HG03196 (cell line): ENCODE results near the gene PDZK1.
"Not testable (repeated sequence)": the region's sequence is repeated elsewhere in the genome, so short reads cannot be mapped to it uniquely, and the experiment has no call there.

Experiments
- ATAC-seq: cut with Tn5 transposase; IDR thresholded peaks from one replicate; pipeline ENCODE4 v1.9.1; 2021; ENCODE audit not compliant: unreplicated experiment

Gene PDZK1

GRCh38 chr1:145711213-145711651 is 4.1 kb upstream of the PDZK1 start:
- ATAC-seq = no peak

GRCh38 chr1:145710291-145711027 is 3.3 kb upstream of the PDZK1 start:
- ATAC-seq = no peak

- ATAC-seq = no peak
Observed at GRCh38 chr1:145708063-145708462, 895 bp upstream of the PDZK1 start.

GRCh38 chr1:145706086-145706664 is 993 bp downstream of the PDZK1 start:
- ATAC-seq = no peak

- no peak for ATAC-seq
Observed at GRCh38 chr1:145705622-145706021, 1.5 kb downstream of the PDZK1 start.

GRCh38 chr1:145702826-145703225 is 4.3 kb downstream of the PDZK1 start:
- no peak for ATAC-seq

- ATAC-seq = no peak
Observed at GRCh38 chr1:145702052-145702451, 5.1 kb downstream of the PDZK1 start.

- ATAC-seq = no peak
Observed at GRCh38 chr1:145701306-145701862, 5.8 kb downstream of the PDZK1 start.

- ATAC-seq = no peak
Observed at GRCh38 chr1:145696630-145696960, 10.6 kb downstream of the PDZK1 start.

GRCh38 chr1:145695821-145696629 is 11.1 kb downstream of the PDZK1 start:
- no peak for ATAC-seq

GRCh38 chr1:145692785-145693443 is 14.3 kb downstream of the PDZK1 start:
- no peak for ATAC-seq

GRCh38 chr1:145690587-145691558 is 16.3 kb downstream of the PDZK1 start:
- peak; percentile 76 for ATAC-seq

- ATAC-seq = no peak
Observed at GRCh38 chr1:145689922-145690321, 17.2 kb downstream of the PDZK1 start.

- no peak for ATAC-seq
Observed at GRCh38 chr1:145688924-145689323, 18.2 kb downstream of the PDZK1 start.

GRCh38 chr1:145688328-145688727 is 18.8 kb downstream of the PDZK1 start:
- no peak for ATAC-seq

GRCh38 chr1:145686078-145686477 is 21.1 kb downstream of the PDZK1 start:
- not testable (repeated sequence) for ATAC-seq

GRCh38 chr1:145684858-145685257 is 22.3 kb downstream of the PDZK1 start:
- ATAC-seq = not testable (repeated sequence)

- ATAC-seq = not testable (repeated sequence)
Observed at GRCh38 chr1:145673217-145673616, 34.0 kb downstream of the PDZK1 start.

- ATAC-seq = not testable (repeated sequence)
Observed at GRCh38 chr1:145670995-145671745, 36.0 kb downstream of the PDZK1 start.
